Gastrocnemius medialis (tissue), 4 donors: Measurements from ENCODE around the gene APP. TPM values are rescaled to one million over a fixed set of nuclear protein-coding genes. Genes with fewer than 3 reads are reported as not detected.
A peak's percentile ranks its signal among the peaks of the same experiment; 100 is the strongest.

Experiments used
- ATAC-seq, 2 donors: fragments of 150-250 bp; one replicate each; pipeline ENCODE4 v1.9.1; 2016
- DNase-seq, 2 donors: peaks; one replicate each; pipeline ENCODE4 v3.0.0-alpha.2; 2019
- H3K27ac ChIP-seq, 4 donors: fragments of 200-600 bp; sonication (generic); 1 replicate in 1 of 4; 2 replicates in 3 of 4; pipeline ENCODE4 v1.5.1; 2016 to 2018; ENCODE audit warnings: mild to moderate bottlenecking in 2 of 4, moderate library complexity in 1 of 4
- H3K27me3 ChIP-seq, 3 donors: fragments of 200-600 bp; sonication (generic) in 2 of 3; 1 replicate in 1 of 3; 2 replicates in 2 of 3; pipeline versions ENCODE4 v1.5.1 to v1.6.0; 2016 to 2019; ENCODE audit warnings: mild to moderate bottlenecking in 1 of 3, moderate library complexity in 1 of 3
- H3K36me3 ChIP-seq, 2 donors: fragments of 200-600 bp; sonication (generic) in 1 of 2; one replicate each; pipeline ENCODE4 v1.5.1; 2017 to 2018
- H3K4me1 ChIP-seq, 2 donors: fragments of 200-600 bp; sonication (generic) in 1 of 2; one replicate each; pipeline ENCODE4 v1.5.1; 2016 to 2017; ENCODE audit warnings: mild to moderate bottlenecking in 2 of 2
- H3K4me3 ChIP-seq, 4 donors: fragments of 200-600 bp; sonication (generic) in 3 of 4; 1 replicate in 1 of 4; 2 replicates in 3 of 4; pipeline ENCODE4 v1.5.1; 2016 to 2019; ENCODE audit warnings: mild to moderate bottlenecking in 2 of 4
- H3K9me3 ChIP-seq, 3 donors: fragments of 200-600 bp; sonication (generic) in 2 of 3; 1 replicate in 1 of 3; 2 replicates in 2 of 3; pipeline ENCODE4 v1.5.1; 2016 to 2019
- CTCF ChIP-seq, 5 experiments: fragments of 450-650 bp in 3 of 5; fragments of 200-600 bp in 2 of 5; sonication (generic) in 2 of 5; IDR thresholded peaks in 4 of 5; conservative IDR thresholded peaks in 1 of 5; 1 replicate in 4 of 5; 2 replicates in 1 of 5; pipeline ENCODE4 v1.5.1; 2016 to 2019; ENCODE audit warnings: antibody characterized with exemption in 5 of 5, mild to moderate bottlenecking in 3 of 5, moderate library complexity in 3 of 5
- POLR2A ChIP-seq, 2 donors: fragments of 450-650 bp; IDR thresholded peaks; one replicate each; pipeline ENCODE4 v1.6.1; 2017; ENCODE audit warnings: antibody characterized with exemption in 2 of 2, mild to moderate bottlenecking in 2 of 2, moderate library complexity in 2 of 2
- in situ Hi-C, 4 donors: fragments of 200-750 bp; cut with MboI; loops; one replicate each; pipeline versions ENCODE4 v1.15.0 to v1.8.0; 2017; ENCODE audit warnings: low sequenced_read_pairs in 4 of 4
- intact Hi-C: fragments of 100-400 bp; cut with DNase I; formaldehyde crosslinking; loops from one replicate; pipeline ENCODE4 v1.15.1; 2023; ENCODE audit warnings: low total_unique reads
- total RNA-seq, 4 donors: library from RNA; depleted of rRNA; stranded (reverse); fragments of >200 nt; gene quantifications; one replicate each; pipeline versions ENCODE4 v1.1.0 to v1.2.3, GENCODE V29; 2016

APP gene
- total RNA-seq, 4 donors from 2014 or later, result 45.8 to 73.2 (median 70.1) TPM

DNA sequence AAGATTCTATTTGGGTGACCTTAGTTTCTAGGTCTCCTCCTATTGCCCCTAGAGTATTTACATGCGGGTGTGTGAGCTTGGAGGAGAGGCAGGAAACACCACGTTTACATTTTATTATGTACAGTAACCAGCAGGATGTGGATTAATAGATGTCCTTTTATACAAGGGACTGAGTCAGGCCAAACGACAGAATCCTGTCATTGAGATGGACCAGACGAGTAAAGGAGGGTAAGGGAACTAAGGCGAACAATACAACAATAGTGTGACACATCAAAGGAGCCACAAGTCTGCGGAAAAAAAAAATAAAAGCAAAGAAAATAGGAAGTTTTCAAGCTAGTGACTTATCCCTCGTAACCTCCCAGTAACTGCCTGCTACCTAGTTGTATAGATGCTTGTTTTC, 284.7 kb downstream of the APP start:
- in situ Hi-C loops, result loop anchor here (10.0 to 25.0 kb wide), 3 partner anchors 289 to 829 kb away; partner anchors contain the start of gene APP (in 1 of the 4)
- Histone ChIP-seq H3K9me3 (no peaks in the 10 kb centered on the region), H3K27me3 (no peaks in the 10 kb centered on the region), H3K36me3 (peaks cover 0 to 4% of the 10 kb centered on the region in 2 donors), H3K4me3 (no peak overlapping the region), H3K27ac (no peak overlapping the region), H3K4me1 (no peaks in the 10 kb centered on the region)
- DNase-seq (no peak), ATAC-seq (no peak)
- intact Hi-C loops, result no loop called here
- TF ChIP-seq POLR2A (IDR thresholded peaks at IDR 0.05), result no peak

DNA sequence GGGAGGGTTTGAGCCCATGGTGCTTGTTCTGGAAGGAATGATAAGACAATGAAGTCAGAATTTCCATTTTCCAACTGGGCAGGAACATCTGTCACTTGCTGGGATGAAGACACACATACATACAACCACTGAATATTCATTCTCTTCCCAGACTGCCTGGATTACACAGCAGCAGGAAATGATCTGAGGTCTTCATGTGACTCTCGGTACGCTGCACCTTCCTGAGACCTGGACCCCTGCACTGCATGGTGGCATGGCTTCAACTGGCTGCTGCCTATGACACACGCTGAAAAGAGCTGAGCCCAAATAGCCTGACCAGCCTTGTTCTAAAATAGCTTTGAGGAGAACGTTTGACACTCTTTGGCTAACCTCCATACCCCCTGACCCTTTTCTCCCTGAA, 285.2 kb downstream of the APP start:
- no peak overlapping the region for H3K27ac ChIP-seq
- no peaks in the 10 kb centered on the region for H3K9me3 ChIP-seq
- TF ChIP-seq CTCF (IDR thresholded peaks at IDR 0.05 in 4 of 5, conservative IDR thresholded peaks at IDR 0.05 in 1 of 5) (no peak), POLR2A (IDR thresholded peaks at IDR 0.05) (no peak)
- H3K27me3 ChIP-seq, result no peaks in the 10 kb centered on the region
- peaks cover 0 to 7% of the 10 kb centered on the region in 2 donors for H3K36me3 ChIP-seq
- no peak for ATAC-seq
- in situ Hi-C loops, result loop anchor here (10.0 to 25.0 kb wide), 3 partner anchors 289 to 829 kb away; partner anchors contain the start of gene APP (in 1 of the 4)
- no peak overlapping the region for H3K4me3 ChIP-seq
- intact Hi-C loops, result no loop called here
- DNase-seq, result no peak
- no peaks in the 10 kb centered on the region for H3K4me1 ChIP-seq

GRCh38 chr21:25884311-25884710, 286.3 kb downstream of the APP start:
- H3K4me3 ChIP-seq, result no peak overlapping the region

GRCh38 chr21:25881524-25882376, 288.8 kb downstream of the APP start:
- TF ChIP-seq CTCF (IDR thresholded peaks at IDR 0.05 in 4 of 5, conservative IDR thresholded peaks at IDR 0.05 in 1 of 5) (peak; percentile 78 to 91 (median 82)), POLR2A (IDR thresholded peaks at IDR 0.05) (no peak)
- H3K27ac ChIP-seq, result no peak overlapping the region
- H3K9me3 ChIP-seq, result no peaks in the 10 kb centered on the region
- H3K36me3 ChIP-seq, result peaks cover 0 to 7% of the 10 kb centered on the region in 2 donors
- no peaks in the 10 kb centered on the region for H3K27me3 ChIP-seq
- DNase-seq (peak; percentile 10 to 27), ATAC-seq (peak in 1 of 2 donors; percentile 75)
- H3K4me1 ChIP-seq, result no peaks in the 10 kb centered on the region
- in situ Hi-C loops, result loop anchor here (10.0 to 25.0 kb wide), 3 partner anchors 293 to 833 kb away; partner anchors contain the start of gene APP (in 1 of the 4)
- intact Hi-C loops, result loop anchor here (1.0 kb wide), 1 partner anchor 289 kb away; the partner anchor contains the start of gene APP
- H3K4me3 ChIP-seq, result no peak overlapping the region

More at GRCh38 chr21:25884311-25884710, 286.3 kb downstream of the APP start:
- TF ChIP-seq POLR2A (IDR thresholded peaks at IDR 0.05) (no peak), CTCF (IDR thresholded peaks at IDR 0.05 in 4 of 5, conservative IDR thresholded peaks at IDR 0.05 in 1 of 5) (no peak)
- in situ Hi-C loops (loop anchor here (10.0 to 25.0 kb wide), 3 partner anchors 290 to 830 kb away; partner anchors contain the start of gene APP (in 1 of the 4)), intact Hi-C loops (no loop called here)
- no peaks in the 10 kb centered on the region for H3K4me1 ChIP-seq
- DNase-seq, result no peak
- no peaks in the 10 kb centered on the region for H3K9me3 ChIP-seq
- no peaks in the 10 kb centered on the region for H3K27me3 ChIP-seq
- H3K27ac ChIP-seq, result no peak overlapping the region
- no peak for ATAC-seq
- peaks cover 0 to 7% of the 10 kb centered on the region in 2 donors for H3K36me3 ChIP-seq

DNA sequence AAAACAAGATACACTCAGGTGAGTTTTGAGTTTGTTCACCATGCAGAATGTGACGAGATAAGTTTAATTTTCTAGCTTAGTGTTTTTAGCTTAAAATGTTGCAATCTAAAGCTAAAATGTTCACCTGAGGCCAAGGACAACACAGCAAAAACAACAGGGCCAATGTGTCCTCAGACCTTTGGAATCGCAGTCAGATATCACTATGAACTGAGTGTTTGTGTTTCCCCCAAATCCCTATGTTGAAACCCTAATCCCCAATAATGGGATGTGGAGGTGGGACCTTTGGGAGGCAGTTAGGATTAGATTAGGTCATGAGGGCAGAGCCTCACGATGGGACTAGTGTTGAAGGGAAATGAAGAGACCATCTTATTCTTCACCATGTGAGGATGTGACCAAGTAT, 291.4 kb downstream of the APP start:
- Histone ChIP-seq H3K27me3 (no peaks in the 10 kb centered on the region), H3K4me1 (no peaks in the 10 kb centered on the region), H3K36me3 (peaks cover 0 to 7% of the 10 kb centered on the region in 2 donors), H3K9me3 (no peaks in the 10 kb centered on the region), H3K27ac (no peak overlapping the region), H3K4me3 (no peak overlapping the region)
- TF ChIP-seq CTCF (IDR thresholded peaks at IDR 0.05 in 4 of 5, conservative IDR thresholded peaks at IDR 0.05 in 1 of 5) (no peak), POLR2A (IDR thresholded peaks at IDR 0.05) (no peak)
- no peak for DNase-seq
- ATAC-seq, result no peak
- intact Hi-C loops (no loop called here), in situ Hi-C loops (loop anchor here in 3 of 4 donors (25.0 kb wide), 1 partner anchor 833 kb away; no protein-coding TSS in a partner anchor)
